ENCODE data around the gene HERC3. TPM values are rescaled to one million over a fixed set of nuclear protein-coding genes. Genes with fewer than 3 reads are reported as not detected.

The HERC3 gene
- total and polyA plus RNA-seq, 2 donors (not counting 1 experiment from before 2014, with no cell fraction given), result 24.0 to 78.1 TPM

DNA sequence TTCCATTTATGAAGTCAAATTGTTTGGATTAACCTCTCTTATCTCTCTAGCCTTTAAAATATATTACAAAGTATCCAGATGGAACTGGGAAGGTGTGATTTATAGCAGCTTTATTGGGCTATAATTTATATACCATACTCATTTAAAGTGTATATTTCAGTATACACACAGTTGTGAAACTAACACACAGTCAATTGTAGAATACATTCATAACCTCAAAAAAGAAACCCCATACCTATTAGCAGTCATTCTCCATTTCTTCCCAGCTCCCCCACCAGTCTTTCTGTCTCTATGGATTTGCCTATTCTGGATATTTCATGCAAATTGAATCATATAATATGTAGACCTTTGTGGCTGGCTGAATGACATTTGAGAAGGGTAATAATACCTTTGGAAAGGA lies 112.9 kb downstream of the HERC3 start:
- intact Hi-C loops (cut with micrococcal nuclease), result no loop called here
- TF ChIP-seq CTCF (IDR thresholded peaks at IDR 0.05) (no peak), EZH2 (IDR thresholded peaks at IDR 0.05; ENCODE audit: borderline replicate concordance, insufficient read depth, low read depth, low read length, poor library complexity, severe bottlenecking) (no peak)
- Mint-ChIP-seq H3K27me3 (no peaks in the 10 kb centered on the region), H3K27ac (no peak overlapping the region), H3K4me1 (no peaks in the 10 kb centered on the region), H3K9me3 (ENCODE audit: insufficient read depth) (no peaks in the 10 kb centered on the region), H3K4me3 (no peak overlapping the region)
- ATAC-seq (ENCODE audit: low read depth), result no peak
- Histone ChIP-seq H3K27ac (ENCODE audit: low read length in 2 of 2) (no peak overlapping the region), H3K4me3 (ENCODE audit: control extremely low read depth in 1 of 5, extremely low read depth in 1 of 5, insufficient read depth in 1 of 5, low read depth in 2 of 5, low read length in 4 of 5) (no peak overlapping the region), H3K79me2 (ENCODE audit: control insufficient read depth, insufficient read depth, low read length) (no peaks in the 10 kb centered on the region), H3K27me3 (replicated peaks in 1 of 4; ENCODE audit: control extremely low read depth in 1 of 4, control insufficient read depth in 3 of 4, insufficient read depth in 4 of 4, low read length in 3 of 4) (no peaks in the 10 kb centered on the region), H3K4me1 (ENCODE audit: control insufficient read depth in 2 of 2, insufficient read depth in 2 of 2, low read length in 2 of 2) (no peaks in the 10 kb centered on the region), H3K9ac (ENCODE audit: low read length) (no peak overlapping the region), H3K4me2 (replicated peaks; ENCODE audit: low read depth, low read length, poor library complexity, severe bottlenecking) (no peak overlapping the region), H2AFZ (ENCODE audit: insufficient read depth, low read depth, low read length, poor library complexity, severe bottlenecking) (no peak overlapping the region), H3K9me3 (ENCODE audit: control extremely low read depth in 1 of 3, control insufficient read depth in 2 of 3, insufficient read depth in 1 of 3, low read length in 2 of 3) (no peaks in the 10 kb centered on the region), H3K36me3 (replicated peaks in 1 of 2; ENCODE audit: control extremely low read depth in 1 of 2, control insufficient read depth in 1 of 2, extremely low read depth in 1 of 2, insufficient read depth in 2 of 2, low read length in 1 of 2) (peaks cover 23 to 59% of the 10 kb centered on the region in 2 experiments), H4K20me1 (ENCODE audit: control insufficient read depth, insufficient read depth, low read length, poor library complexity, severe bottlenecking) (no peaks in the 10 kb centered on the region)
- ChIA-PET CTCF (no interaction called here), POLR2A (no interaction called here)
- DNase-seq, result no peak

- Mint-ChIP-seq H3K4me1 (no peaks in the 10 kb centered on the region), H3K4me3 (no peak overlapping the region), H3K27me3 (no peaks in the 10 kb centered on the region), H3K27ac (no peak overlapping the region), H3K9me3 (ENCODE audit: insufficient read depth) (peaks cover 3% of the 10 kb centered on the region)
- Histone ChIP-seq H4K20me1 (ENCODE audit: control insufficient read depth, insufficient read depth, low read length, poor library complexity, severe bottlenecking) (no peaks in the 10 kb centered on the region), H3K27me3 (replicated peaks in 1 of 4; ENCODE audit: control extremely low read depth in 1 of 4, control insufficient read depth in 3 of 4, insufficient read depth in 4 of 4, low read length in 3 of 4) (no peaks in the 10 kb centered on the region), H3K36me3 (replicated peaks in 1 of 2; ENCODE audit: control extremely low read depth in 1 of 2, control insufficient read depth in 1 of 2, extremely low read depth in 1 of 2, insufficient read depth in 2 of 2, low read length in 1 of 2) (peaks cover 27 to 64% of the 10 kb centered on the region in 2 experiments), H3K79me2 (ENCODE audit: control insufficient read depth, insufficient read depth, low read length) (no peaks in the 10 kb centered on the region), H3K9me3 (ENCODE audit: control extremely low read depth in 1 of 3, control insufficient read depth in 2 of 3, insufficient read depth in 1 of 3, low read length in 2 of 3) (no peaks in the 10 kb centered on the region), H3K9ac (ENCODE audit: low read length) (no peak overlapping the region), H2AFZ (ENCODE audit: insufficient read depth, low read depth, low read length, poor library complexity, severe bottlenecking) (no peak overlapping the region), H3K27ac (ENCODE audit: low read length in 2 of 2) (no peak overlapping the region), H3K4me1 (ENCODE audit: control insufficient read depth in 2 of 2, insufficient read depth in 2 of 2, low read length in 2 of 2) (no peaks in the 10 kb centered on the region), H3K4me3 (ENCODE audit: control extremely low read depth in 1 of 5, extremely low read depth in 1 of 5, insufficient read depth in 1 of 5, low read depth in 2 of 5, low read length in 4 of 5) (no peak overlapping the region), H3K4me2 (replicated peaks; ENCODE audit: low read depth, low read length, poor library complexity, severe bottlenecking) (no peak overlapping the region)
- ATAC-seq (ENCODE audit: low read depth) (no peak), DNase-seq (no peak)
- WGBS (ENCODE audit: insufficient coverage), result 97% methylated on average over 3 of the region's 3 CpGs
- ChIA-PET POLR2A (no interaction called here), CTCF (no interaction called here)
- TF ChIP-seq EZH2 (IDR thresholded peaks at IDR 0.05; ENCODE audit: borderline replicate concordance, insufficient read depth, low read depth, low read length, poor library complexity, severe bottlenecking) (no peak), CTCF (IDR thresholded peaks at IDR 0.05) (no peak)
- intact Hi-C loops (cut with micrococcal nuclease), result no loop called here
These were observed 113.7 kb downstream of the HERC3 start for GRCh38 chr4:88705805-88706492.
